GM12892 (cell line): ENCODE measurements around the gene NANOS1.

ENCODE experiments used
- POLR2AphosphoS5 ChIP-seq: IDR thresholded peaks from 2 replicates; pipeline ENCODE4 v1.6.1; 2011; ENCODE audit warnings: low read depth, low read length, control low read depth
- TAF1 ChIP-seq: IDR thresholded peaks from 2 replicates; pipeline ENCODE4 v1.6.1; 2011; ENCODE audit warnings: low read depth, mild to moderate bottlenecking, control low read depth, low read length, borderline replicate concordance

- TF ChIP-seq TAF1 (no peak), POLR2AphosphoS5 (no peak)
Measured at GRCh38 chr10:119039161-119039560, 9.6 kb downstream of the NANOS1 start.
